HG03521 (cell line): ENCODE measurements around the gene VAT1L.

ENCODE experiments used
- ATAC-seq: cut with Tn5 transposase; IDR thresholded peaks from one replicate; pipeline ENCODE4 v1.9.1; 2021; ENCODE audit warnings: mild to moderate bottlenecking, moderate library complexity; ENCODE audit not compliant: unreplicated experiment

VAT1L gene

DNA sequence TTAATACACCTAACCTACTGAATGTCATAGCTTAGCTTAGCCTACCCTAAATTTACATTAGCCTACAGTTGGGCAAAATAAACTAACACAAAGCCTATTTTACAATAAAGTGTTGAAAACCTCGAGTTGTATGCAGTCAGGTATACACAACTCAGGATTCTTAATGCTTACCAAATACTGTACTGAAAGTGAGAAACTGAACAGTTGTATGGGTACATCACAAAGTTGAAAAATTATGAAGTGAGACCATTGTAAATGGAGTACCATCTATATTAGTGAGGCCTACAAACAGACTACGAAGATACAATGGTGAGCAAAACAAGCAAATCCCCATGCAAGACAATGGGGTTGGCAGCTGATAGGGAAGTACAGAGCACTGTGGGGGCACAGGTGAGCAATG lies 79.7 kb downstream of the VAT1L start:
- ATAC-seq: peak; percentile 27

DNA sequence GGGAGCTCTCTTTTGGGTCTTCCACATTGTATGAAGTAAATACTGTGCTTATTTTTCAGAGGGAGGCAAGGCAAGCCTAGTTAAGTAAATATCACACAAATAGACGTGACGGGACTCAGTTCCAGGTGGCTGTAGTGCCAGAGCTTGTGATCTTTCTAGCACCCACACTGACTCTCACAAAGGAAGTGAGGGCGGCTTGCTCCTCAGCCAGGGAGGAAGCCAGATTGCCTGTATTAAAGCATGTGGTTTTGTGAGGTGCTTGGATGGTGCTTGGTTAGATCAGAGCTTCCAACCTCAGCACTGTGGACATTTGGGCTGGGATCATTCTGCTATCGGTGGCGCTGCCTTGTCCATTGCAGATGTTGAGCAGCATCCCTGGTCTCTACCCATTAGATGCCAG lies 80.1 kb downstream of the VAT1L start:
- peak; percentile 81 for ATAC-seq

GRCh38 chr16:77869997-77870813 lies 81.8 kb downstream of the VAT1L start:
- ATAC-seq: no peak

- ATAC-seq: no peak
Observed at GRCh38 chr16:77871932-77872331, 83.6 kb downstream of the VAT1L start.

DNA sequence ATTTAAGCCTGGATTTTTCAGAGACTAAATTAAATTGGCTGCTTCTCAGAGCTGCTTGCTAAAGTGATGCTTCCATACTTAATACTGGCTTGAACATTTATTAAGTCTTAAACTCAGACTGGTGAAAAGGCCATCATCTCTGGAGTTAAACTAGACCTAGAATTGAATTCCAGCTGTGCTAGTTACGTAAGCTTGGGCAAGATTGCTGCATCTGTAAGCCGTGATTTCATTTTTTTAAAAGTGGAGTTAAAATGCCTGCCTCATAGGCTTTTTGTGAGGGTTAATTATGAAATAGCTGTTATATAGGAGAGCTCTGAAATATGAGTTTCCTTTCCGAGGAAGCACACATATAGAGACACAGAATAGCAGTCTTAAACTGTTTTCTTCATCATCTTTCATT lies 84.7 kb downstream of the VAT1L start:
- ATAC-seq: no peak

GRCh38 chr16:77874347-77874746 lies 86.0 kb downstream of the VAT1L start:
- ATAC-seq: no peak

- ATAC-seq: no peak
Observed at GRCh38 chr16:77876776-77877175, 88.4 kb downstream of the VAT1L start.

DNA sequence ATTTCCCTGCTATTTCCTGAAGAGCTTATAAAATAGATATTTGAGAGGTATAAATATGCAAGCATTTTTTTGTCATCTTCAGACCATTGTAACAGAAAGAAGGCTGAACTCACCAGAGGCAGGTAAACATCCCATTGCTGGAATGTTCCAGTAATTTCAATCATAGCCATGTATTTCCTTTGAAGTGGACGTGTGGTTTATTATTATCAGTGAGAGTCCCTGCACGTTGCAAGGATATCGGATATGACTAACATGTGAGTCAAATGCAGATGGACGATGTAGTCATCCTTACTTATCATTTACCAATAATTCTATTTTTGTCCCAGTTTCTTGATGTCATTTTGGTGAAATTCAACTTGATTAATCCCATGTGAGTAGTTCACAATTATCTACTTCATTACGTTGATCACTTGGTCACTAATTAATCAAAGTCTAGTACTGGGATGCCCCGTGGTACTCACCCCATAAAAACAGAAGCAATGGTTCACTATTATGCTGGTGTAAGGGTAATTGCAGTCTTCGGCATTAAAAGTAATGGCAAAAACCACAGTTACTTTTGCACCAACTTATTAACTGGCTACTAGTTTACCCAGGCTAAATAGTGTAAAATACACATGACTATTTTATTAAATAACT lies 89.5 kb downstream of the VAT1L start:
- ATAC-seq: no peak

GRCh38 chr16:77881355-77882030 lies 93.1 kb downstream of the VAT1L start:
- no peak for ATAC-seq

DNA sequence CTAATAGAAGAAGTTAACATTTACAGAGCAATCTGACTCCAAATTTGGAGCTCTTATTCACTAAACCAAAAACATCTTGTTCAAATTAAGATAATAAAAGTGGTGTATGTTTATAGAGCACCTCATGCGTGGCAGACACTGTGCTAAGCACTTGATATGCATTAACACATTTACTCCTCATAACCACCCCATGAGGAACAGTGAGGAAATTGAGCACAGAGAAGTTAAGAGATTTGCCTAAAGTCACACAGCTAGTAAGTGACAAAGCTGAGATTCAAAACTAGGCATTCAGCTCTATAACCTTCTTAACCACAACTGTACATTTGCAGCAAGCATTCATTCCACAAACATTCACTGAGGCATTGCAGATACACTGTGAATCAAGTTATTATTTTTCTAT lies 94.0 kb downstream of the VAT1L start:
- ATAC-seq: no peak

DNA sequence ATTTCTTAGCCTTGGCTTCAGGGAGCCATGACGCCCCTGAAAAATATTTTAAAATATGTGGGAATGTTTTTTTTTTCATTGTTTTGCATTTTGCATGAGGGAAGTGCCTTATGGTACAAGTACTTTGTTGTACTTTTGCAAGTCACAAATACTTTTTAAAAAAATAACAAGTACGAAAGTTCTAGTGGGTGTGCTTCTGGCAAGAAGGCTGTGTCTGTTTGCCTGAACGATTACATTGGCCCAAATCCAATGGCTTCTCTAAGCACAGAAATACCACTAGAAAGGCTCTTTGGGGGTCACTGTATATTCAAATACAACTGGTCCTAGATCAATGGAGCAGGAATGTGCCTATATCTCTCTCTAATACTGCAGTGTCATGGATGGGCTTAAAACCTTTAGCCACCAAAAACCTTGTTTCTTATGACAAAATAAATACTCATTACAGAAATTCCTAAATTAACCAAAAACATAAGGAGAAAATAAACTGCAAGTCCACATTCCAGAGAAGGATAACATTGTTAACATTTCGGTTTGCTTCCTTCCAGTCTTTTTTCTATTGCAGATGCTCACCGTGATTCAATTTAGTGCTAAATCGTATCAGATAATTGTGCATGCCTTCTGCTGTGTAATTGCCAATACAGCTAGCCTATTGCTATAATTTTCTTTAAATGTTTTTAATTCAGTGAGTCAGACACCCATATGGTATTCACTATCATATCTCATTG lies 97.4 kb downstream of the VAT1L start:
- no peak for ATAC-seq

- no peak for ATAC-seq
Observed at GRCh38 chr16:77888871-77889270, 100.5 kb downstream of the VAT1L start.

DNA sequence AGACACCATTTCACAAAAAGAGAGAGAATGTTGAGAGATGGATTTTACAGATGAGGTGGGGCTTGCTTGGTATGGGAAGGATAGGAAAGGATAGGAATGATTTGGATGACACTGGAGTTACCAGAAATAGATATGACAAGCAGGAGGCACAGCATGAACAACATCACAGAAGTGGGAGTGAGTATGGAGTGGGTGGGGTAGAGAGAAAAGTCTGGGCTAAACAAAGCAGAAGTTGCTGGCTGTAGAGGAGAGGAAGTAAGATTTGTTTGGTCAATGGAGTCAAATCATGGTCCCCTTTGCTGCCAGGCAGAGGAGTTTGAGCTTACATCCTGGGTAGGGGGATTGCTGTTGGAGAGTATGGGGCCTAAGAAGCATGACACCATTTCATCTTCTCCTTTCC lies 101.7 kb downstream of the VAT1L start:
- no peak for ATAC-seq

DNA sequence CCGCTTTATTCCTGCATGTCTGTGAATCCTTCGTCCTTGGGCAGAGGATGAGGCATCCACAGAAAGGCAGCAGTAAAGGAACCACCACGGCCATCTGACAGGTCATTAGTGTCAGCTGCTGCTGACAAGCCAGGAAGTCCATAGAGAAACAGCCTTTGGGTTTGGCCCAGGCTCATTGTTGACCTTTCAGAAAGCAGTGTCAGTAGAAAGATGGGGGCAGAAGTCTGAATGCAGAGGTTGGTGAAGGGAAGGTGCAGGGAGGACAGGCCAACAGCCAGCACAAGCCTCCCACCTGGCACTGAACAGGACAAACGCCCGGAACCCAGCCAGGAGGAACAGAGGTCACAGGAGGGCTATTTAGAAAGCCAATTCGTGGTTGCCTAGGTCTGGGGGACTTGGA lies 105.8 kb downstream of the VAT1L start:
- no peak for ATAC-seq

DNA sequence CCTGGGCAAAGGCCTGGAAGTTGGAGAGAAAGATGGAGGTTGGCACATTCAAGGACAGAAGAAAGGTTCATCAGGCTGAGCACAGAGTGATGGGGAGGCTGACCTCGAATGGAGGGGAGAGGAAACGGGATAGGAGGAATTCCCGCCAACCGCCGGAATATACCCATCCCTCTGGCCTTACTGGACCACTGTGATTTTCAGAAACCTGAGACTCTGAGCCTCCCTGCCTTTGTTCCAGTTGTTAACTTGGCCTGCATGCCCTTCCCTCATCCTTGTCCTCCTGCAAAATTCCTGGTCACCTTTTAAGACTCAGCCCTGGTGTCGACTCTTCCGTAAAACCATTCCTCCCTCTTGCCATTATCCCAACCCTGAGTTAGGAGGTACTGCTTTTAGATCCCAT lies 107.6 kb downstream of the VAT1L start:
- ATAC-seq: no peak

- ATAC-seq: no peak
Observed at GRCh38 chr16:77896415-77897128, 108.2 kb downstream of the VAT1L start.

DNA sequence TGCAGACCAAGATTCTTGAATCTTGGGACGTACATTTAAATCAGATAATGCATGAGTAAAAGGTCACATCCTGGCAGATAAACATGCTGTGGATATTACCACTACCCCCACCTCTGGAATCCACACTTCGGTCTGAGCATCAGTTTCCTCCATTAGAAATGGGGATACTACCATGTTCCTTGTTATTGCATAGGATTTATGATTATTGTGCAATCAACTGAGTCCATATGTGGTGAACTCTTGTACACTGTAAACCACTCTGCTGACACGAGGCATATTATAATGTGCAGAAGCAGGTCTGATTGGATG lies 108.7 kb downstream of the VAT1L start:
- no peak for ATAC-seq

GRCh38 chr16:77897831-77898605 lies 109.7 kb downstream of the VAT1L start:
- ATAC-seq: no peak

DNA sequence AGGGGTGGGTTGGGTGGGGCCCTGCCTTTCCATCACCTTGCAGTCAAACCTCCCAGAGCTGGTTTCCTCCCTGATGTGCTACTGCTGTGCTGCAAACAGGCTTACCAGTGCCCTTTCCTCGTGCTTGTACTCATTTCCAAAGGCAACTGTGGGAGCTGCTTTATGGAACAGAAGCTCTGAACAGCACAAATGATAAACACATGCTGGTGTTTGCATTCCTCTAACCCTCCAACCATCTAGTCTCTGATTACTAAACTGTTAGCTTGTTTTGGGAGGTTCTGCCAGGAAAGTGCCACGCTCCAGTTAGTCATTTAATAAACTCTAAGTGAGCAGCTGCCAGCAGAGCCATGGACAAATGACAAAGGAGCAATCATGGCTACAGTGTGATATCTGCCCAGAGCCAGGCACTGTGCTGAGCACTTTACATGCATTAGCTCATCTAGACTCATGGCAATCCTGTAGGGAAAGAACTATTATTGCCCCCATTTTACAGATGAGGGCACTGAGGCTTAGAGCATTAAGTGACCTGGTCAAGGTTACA lies 110.4 kb downstream of the VAT1L start:
- ATAC-seq: no peak

DNA sequence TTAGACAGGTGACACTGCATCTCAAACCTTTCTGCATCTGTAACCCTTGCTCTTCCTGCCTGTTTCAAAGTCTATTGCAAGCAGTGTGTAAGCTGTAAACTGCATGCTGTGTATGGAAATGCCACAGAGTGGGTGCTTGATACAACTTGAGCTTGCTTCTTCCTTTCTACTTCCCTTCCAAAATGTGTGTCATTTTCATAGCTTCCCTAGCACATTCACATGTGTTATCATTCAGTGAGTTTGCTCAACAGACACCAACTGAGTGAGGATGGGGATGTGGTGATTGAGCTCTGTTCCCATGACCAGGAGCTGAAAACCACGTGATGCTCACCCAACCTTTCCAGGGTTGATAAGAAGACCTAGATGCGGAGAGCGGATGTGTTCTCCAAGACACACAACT lies 111.1 kb downstream of the VAT1L start:
- ATAC-seq: no peak
